Muscle layer of colon (tissue), 2 donors: ENCODE data around the gene NOSTRIN.
"Not testable (repeated sequence)": the region's sequence is repeated elsewhere in the genome, so short reads cannot be mapped to it uniquely, and the experiment has no call there.

ENCODE experiments used
- H3K27ac ChIP-seq: one replicate; pipeline ENCODE4 v1.7.0; 2013; ENCODE audit warnings: low read depth, mild to moderate bottlenecking, low read length, moderate library complexity
- H3K27me3 ChIP-seq, 2 donors: one replicate each; pipeline ENCODE4 v1.7.0; 2013; ENCODE audit warnings: low read length in 2 of 2, mild to moderate bottlenecking in 2 of 2; ENCODE audit not compliant: insufficient read depth in 2 of 2, control insufficient read depth in 1 of 2
- H3K36me3 ChIP-seq: one replicate; pipeline ENCODE4 v1.7.0; 2013; ENCODE audit warnings: mild to moderate bottlenecking, low read length; ENCODE audit not compliant: insufficient read depth
- H3K4me1 ChIP-seq: one replicate; pipeline ENCODE4 v1.7.0; 2013; ENCODE audit warnings: mild to moderate bottlenecking, low read length; ENCODE audit not compliant: insufficient read depth
- H3K4me3 ChIP-seq, 2 donors: one replicate each; pipeline ENCODE4 v1.7.0; 2013; ENCODE audit warnings: low read length in 2 of 2, low read depth in 1 of 2, mild to moderate bottlenecking in 1 of 2, moderate library complexity in 1 of 2
- H3K9ac ChIP-seq: one replicate; pipeline ENCODE4 v1.7.0; 2013; ENCODE audit warnings: low read length
- H3K9me3 ChIP-seq: one replicate; pipeline ENCODE4 v1.7.0; 2013; ENCODE audit warnings: mild to moderate bottlenecking, low read length
- donor health status: abdominal sarcoma.
- donor health status: Adenocarcinoma of cecum.

The NOSTRIN gene

DNA sequence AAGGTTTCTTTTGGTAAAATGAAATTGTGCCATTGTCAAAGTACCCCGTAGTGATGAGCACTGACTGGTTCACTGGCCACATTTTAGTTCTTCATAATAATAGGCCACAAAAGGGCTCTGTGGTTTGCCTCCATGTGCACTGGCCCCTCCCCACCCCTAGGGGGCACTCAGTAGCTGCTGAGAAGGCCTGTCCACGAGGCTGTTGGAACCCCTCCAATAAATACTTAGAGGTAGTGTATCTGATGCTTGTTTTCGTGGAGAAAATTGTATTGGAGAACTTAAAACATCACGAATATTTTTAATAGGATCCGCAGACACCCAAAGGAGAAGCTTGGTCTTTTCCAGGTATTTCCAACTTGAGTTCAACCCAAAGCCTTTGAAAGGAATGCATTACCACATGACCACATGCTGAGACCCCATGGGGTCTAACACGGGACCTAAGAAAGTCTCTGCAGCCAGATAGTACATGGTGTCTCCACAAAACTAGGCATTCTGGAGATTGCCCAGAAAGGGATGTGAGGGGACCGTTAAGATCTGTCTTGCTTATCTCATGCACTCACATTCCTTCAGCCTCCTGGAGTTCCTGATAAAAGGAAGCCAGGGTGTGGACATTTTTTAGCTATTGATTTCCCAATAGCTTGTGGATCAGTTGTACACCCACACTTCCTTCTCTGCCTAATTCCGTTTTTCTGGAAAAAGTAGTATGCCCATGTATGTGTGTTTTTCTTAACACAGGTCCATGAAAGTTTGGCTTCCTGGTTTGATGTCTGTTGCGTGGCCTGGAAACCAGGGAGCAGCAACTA is 28.5 kb upstream of the NOSTRIN start:
- Histone ChIP-seq H3K9ac (no peak overlapping the region), H3K27ac (no peak overlapping the region)

DNA sequence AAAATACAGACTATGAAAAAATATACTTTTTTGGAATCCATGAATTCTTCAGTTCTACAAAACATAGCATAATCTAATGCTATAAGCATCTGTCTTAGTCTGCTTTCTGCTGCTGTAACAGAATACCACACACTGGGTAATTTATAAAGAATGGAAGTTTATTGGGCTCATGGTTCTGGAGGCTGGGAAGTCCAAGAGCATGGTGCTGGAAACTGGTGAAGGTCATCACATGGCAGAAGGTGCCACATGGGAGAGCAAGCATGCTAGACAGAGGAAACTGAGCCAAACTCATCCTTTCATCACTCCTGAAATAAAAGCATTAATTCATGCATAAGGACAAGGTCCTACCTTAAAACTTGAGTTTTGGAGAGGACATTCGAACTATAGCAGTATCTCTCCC is 26.6 kb upstream of the NOSTRIN start:
- no peak overlapping the region for H3K9ac ChIP-seq
- H3K27me3 ChIP-seq, result no peaks in the 10 kb centered on the region
- no peak overlapping the region for H3K27ac ChIP-seq
- no peaks in the 10 kb centered on the region for H3K36me3 ChIP-seq
- H3K9me3 ChIP-seq, result no peaks in the 10 kb centered on the region
- no peaks in the 10 kb centered on the region for H3K4me1 ChIP-seq
- H3K4me3 ChIP-seq, result no peak overlapping the region

More for the DNA sequence above, 28.5 kb upstream of the NOSTRIN start:
- no peaks in the 10 kb centered on the region for H3K27me3 ChIP-seq
- H3K4me3 ChIP-seq, result no peak overlapping the region
- no peaks in the 10 kb centered on the region for H3K9me3 ChIP-seq
- no peaks in the 10 kb centered on the region for H3K4me1 ChIP-seq
- H3K36me3 ChIP-seq, result no peaks in the 10 kb centered on the region

DNA sequence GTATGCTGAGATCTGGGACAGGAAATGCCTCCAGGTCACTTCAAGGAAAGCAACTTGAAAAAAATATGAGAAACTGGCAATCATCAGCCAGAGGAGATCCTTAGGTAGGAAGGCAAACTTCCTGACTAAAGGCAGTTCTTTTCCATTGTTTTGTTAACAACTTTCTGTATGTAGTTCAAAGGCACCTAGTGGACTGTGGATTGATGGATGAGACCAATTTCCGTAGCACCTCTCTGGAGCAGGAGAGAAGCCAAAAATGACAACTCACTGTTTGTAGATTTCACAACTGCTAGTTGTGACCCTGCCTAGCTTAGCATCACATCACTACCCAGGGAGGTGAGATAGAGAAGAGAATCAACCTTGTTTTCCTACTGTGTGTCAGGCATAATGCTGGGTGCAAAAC is 21.8 kb upstream of the NOSTRIN start:
- Histone ChIP-seq H3K4me1 (no peaks in the 10 kb centered on the region), H3K27ac (no peak overlapping the region), H3K4me3 (no peak overlapping the region), H3K36me3 (no peaks in the 10 kb centered on the region), H3K27me3 (no peaks in the 10 kb centered on the region), H3K9me3 (no peaks in the 10 kb centered on the region), H3K9ac (no peak overlapping the region)

GRCh38 chr2:168781191-168781817 is 21.1 kb upstream of the NOSTRIN start:
- Histone ChIP-seq H3K9me3 (no peaks in the 10 kb centered on the region), H3K27ac (no peak overlapping the region), H3K4me3 (no peak overlapping the region), H3K4me1 (no peaks in the 10 kb centered on the region), H3K27me3 (no peaks in the 10 kb centered on the region), H3K36me3 (no peaks in the 10 kb centered on the region), H3K9ac (no peak overlapping the region)

- Histone ChIP-seq H3K9me3 (no peaks in the 10 kb centered on the region), H3K4me1 (no peaks in the 10 kb centered on the region), H3K9ac (no peak overlapping the region), H3K27me3 (no peaks in the 10 kb centered on the region), H3K36me3 (no peaks in the 10 kb centered on the region), H3K4me3 (no peak overlapping the region), H3K27ac (no peak overlapping the region)
Observed at GRCh38 chr2:168782271-168782670, 20.2 kb upstream of the NOSTRIN start.

DNA sequence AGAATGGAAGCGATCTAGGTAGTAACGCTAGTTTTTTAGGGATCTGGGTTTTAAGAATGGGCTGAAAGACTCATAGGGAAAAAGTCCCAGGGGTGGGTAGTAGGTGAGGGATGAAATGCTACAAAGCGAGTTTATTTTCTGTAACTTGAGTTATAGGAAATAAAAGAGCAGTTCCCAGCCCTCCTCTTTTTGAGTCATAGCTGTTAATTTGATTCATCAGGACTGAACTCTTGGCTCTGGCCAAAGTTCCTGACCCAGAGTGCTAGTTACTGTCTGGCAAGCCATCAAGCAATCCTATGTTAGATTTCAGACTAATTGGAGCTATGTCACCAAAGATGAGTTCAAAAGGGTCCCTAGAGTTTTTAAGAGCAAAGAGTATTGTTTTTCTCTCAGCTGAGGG is 17.4 kb upstream of the NOSTRIN start:
- no peaks in the 10 kb centered on the region for H3K27me3 ChIP-seq

GRCh38 chr2:168787098-168787781 is 15.2 kb upstream of the NOSTRIN start:
- Histone ChIP-seq H3K27me3 (no peaks in the 10 kb centered on the region), H3K9me3 (no peaks in the 10 kb centered on the region), H3K27ac (no peak overlapping the region), H3K36me3 (no peaks in the 10 kb centered on the region), H3K4me1 (no peaks in the 10 kb centered on the region), H3K4me3 (no peak overlapping the region), H3K9ac (no peak overlapping the region)

More for the DNA sequence above, 17.4 kb upstream of the NOSTRIN start:
- H3K4me3 ChIP-seq, result no peak overlapping the region
- no peaks in the 10 kb centered on the region for H3K4me1 ChIP-seq
- H3K9me3 ChIP-seq, result no peaks in the 10 kb centered on the region
- no peak overlapping the region for H3K27ac ChIP-seq
- no peaks in the 10 kb centered on the region for H3K36me3 ChIP-seq
- no peak overlapping the region for H3K9ac ChIP-seq

GRCh38 chr2:168787782-168788376 is 14.6 kb upstream of the NOSTRIN start:
- Histone ChIP-seq H3K9me3 (no peaks in the 10 kb centered on the region), H3K4me3 (no peak overlapping the region), H3K27ac (no peak overlapping the region), H3K9ac (no peak overlapping the region), H3K27me3 (no peaks in the 10 kb centered on the region), H3K4me1 (no peaks in the 10 kb centered on the region), H3K36me3 (no peaks in the 10 kb centered on the region)

DNA sequence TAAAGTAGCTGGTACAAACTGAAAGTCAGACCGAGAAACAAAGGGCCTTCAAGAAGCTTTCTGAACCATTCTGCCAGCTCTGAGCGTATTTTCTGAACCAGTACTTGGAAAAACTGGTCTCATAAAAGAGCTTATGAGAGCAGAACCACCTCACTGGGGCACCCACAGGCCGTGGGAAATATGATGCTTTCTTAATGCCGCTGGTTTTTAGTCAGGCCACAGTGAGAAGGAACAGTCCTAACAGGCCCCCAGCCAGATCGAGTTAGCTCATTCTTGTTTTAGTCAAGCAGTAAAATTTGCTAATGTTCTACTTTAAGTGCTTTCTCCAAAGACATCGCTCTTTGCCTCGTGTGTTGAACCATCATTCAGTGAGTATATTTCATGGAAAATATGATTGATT is 12.7 kb upstream of the NOSTRIN start:
- H3K27ac ChIP-seq, result no peak overlapping the region

GRCh38 chr2:168790226-168790902 is 12.1 kb upstream of the NOSTRIN start:
- no peaks in the 10 kb centered on the region for H3K36me3 ChIP-seq
- no peak overlapping the region for H3K4me3 ChIP-seq
- no peak overlapping the region for H3K27ac ChIP-seq
- no peaks in the 10 kb centered on the region for H3K27me3 ChIP-seq
- no peak overlapping the region for H3K9ac ChIP-seq
- no peaks in the 10 kb centered on the region for H3K9me3 ChIP-seq
- no peaks in the 10 kb centered on the region for H3K4me1 ChIP-seq

More for the DNA sequence above, 12.7 kb upstream of the NOSTRIN start:
- Histone ChIP-seq H3K4me1 (no peaks in the 10 kb centered on the region), H3K4me3 (no peak overlapping the region), H3K27me3 (no peaks in the 10 kb centered on the region), H3K36me3 (no peaks in the 10 kb centered on the region), H3K9ac (no peak overlapping the region), H3K9me3 (no peaks in the 10 kb centered on the region)

DNA sequence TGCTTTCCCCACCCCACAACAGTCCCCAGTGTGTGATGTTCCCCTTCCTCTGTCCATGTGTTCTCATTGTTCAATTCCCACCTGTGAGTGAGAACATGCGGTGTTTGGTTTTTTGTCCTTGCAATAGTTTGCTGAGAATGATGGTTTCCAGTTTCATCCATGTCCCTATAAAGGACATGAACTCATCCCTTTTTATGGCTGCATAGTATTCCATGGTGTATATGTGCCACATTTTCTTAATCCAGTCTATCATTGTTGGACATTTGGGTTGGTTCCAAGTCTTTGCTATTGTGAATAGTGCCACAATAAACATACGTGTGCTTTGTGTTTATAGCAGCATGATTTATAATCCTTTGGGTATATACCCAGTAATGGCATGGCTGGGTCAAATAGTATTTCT is 11.3 kb upstream of the NOSTRIN start:
- H3K9me3 ChIP-seq, H3K27ac ChIP-seq, H3K4me3 ChIP-seq, H3K27me3 ChIP-seq, H3K4me1 ChIP-seq, H3K36me3 ChIP-seq, H3K9ac ChIP-seq: not testable (repeated sequence)
